22Rv1 (cell line): ENCODE measurements around the gene PAX6.

ENCODE experiments used
- CTCF ChIP-seq: fragments of 450-650 bp; IDR thresholded peaks from 2 replicates; pipeline ENCODE4 v1.5.1; 2017; ENCODE audit warnings: mild to moderate bottlenecking
- ZFX ChIP-seq: fragments of 450-650 bp; IDR thresholded peaks from 2 replicates; pipeline ENCODE4 v1.6.1; 2017; ENCODE audit warnings: antibody characterized with exemption, borderline replicate concordance

GRCh38 chr11:31810779-31811647 is at the start of gene PAX6:
- no peak for TF ChIP-seq CTCF
- no peak for TF ChIP-seq ZFX
